CD14-positive monocyte (primary cell): ENCODE data around the gene UBE2M. TPM values are rescaled to one million over a fixed set of nuclear protein-coding genes. Genes with fewer than 3 reads are reported as not detected.

ENCODE experiments used
- DNase-seq, 3 donors: peaks; one replicate each; pipeline ENCODE4 v3.0.0-alpha.2; 2011 to 2022
- H2AFZ ChIP-seq: 2 replicates; pipeline ENCODE4 v1.6.0; 2012; ENCODE audit warnings: mild to moderate bottlenecking, low read depth, low read length, inconsistent platforms; ENCODE audit not compliant: insufficient read depth, poor library complexity, severe bottlenecking
- H3K27ac ChIP-seq, 2 donors: 1 replicate in 1 of 2; 2 replicates in 1 of 2; pipeline ENCODE4 v1.5.1; 2012 to 2013; ENCODE audit warnings: low read length in 2 of 2, control low read depth in 1 of 2, inconsistent platforms in 1 of 2, low read depth in 1 of 2, mild to moderate bottlenecking in 1 of 2
- H3K27me3 ChIP-seq, 2 donors: one replicate each; pipeline versions ENCODE4 v1.6.0 to v1.6.1; 2011 to 2013; ENCODE audit warnings: low read length in 2 of 2; ENCODE audit not compliant: control insufficient read depth in 2 of 2, insufficient read depth in 2 of 2
- H3K36me3 ChIP-seq, 2 donors: replicated peaks in 1 of 2; 1 replicate in 1 of 2; 2 replicates in 1 of 2; pipeline versions ENCODE4 v1.5.1 to v1.6.1; 2012 to 2013; ENCODE audit warnings: low read length in 2 of 2, control low read depth in 1 of 2, inconsistent platforms in 1 of 2, mild to moderate bottlenecking in 1 of 2; ENCODE audit not compliant: insufficient read depth in 2 of 2, control insufficient read depth in 1 of 2
- H3K4me1 ChIP-seq, 2 donors: 1 replicate in 1 of 2; 2 replicates in 1 of 2; pipeline versions ENCODE4 v1.5.1 to v1.6.1; 2012 to 2013; ENCODE audit warnings: low read length in 2 of 2, control low read depth in 1 of 2, inconsistent platforms in 1 of 2, mild to moderate bottlenecking in 1 of 2, moderate library complexity in 1 of 2; ENCODE audit not compliant: insufficient read depth in 2 of 2, control insufficient read depth in 1 of 2
- H3K4me2 ChIP-seq: replicated peaks from 2 replicates; pipeline ENCODE3; 2012; ENCODE audit warnings: low read length, moderate library complexity, mild to moderate bottlenecking; ENCODE audit not compliant: poor library complexity, severe bottlenecking; ENCODE audit errors: extremely low read depth
- H3K4me3 ChIP-seq, 3 experiments: fragments of 200-600 bp in 1 of 3; sonication (generic) in 1 of 3; replicated peaks in 1 of 3; 1 replicate in 2 of 3; 2 replicates in 1 of 3; pipeline ENCODE4 v1.5.1; 2011 to 2013; ENCODE audit warnings: low read length in 3 of 3, mild to moderate bottlenecking in 3 of 3, control low read depth in 2 of 3, low read depth in 2 of 3, inconsistent platforms in 1 of 3, moderate library complexity in 1 of 3
- H3K79me2 ChIP-seq: 2 replicates; pipeline ENCODE4 v1.6.0; 2012; ENCODE audit warnings: mild to moderate bottlenecking, control low read depth, inconsistent platforms, low read length, moderate library complexity; ENCODE audit not compliant: insufficient read depth
- H3K9ac ChIP-seq: 2 replicates; pipeline ENCODE4 v1.6.0; 2017; ENCODE audit warnings: low read length, mild to moderate bottlenecking; ENCODE audit not compliant: insufficient read depth, poor library complexity, severe bottlenecking
- H3K9me3 ChIP-seq, 2 donors: replicated peaks in 1 of 2; 1 replicate in 1 of 2; 2 replicates in 1 of 2; pipeline versions ENCODE4 v1.5.1 to v1.6.1; 2012 to 2013; ENCODE audit warnings: low read length in 2 of 2, control low read depth in 1 of 2; ENCODE audit not compliant: control insufficient read depth in 1 of 2, insufficient read depth in 1 of 2
- H4K20me1 ChIP-seq: 2 replicates; pipeline ENCODE4 v1.6.0; 2012; ENCODE audit warnings: mild to moderate bottlenecking, low read length, control low read depth, moderate library complexity; ENCODE audit not compliant: insufficient read depth
- H3K27ac Mint-ChIP-seq, 7 donors: one replicate each; pipeline ENCODE4 v1.8.0; 2020; ENCODE audit warnings: mild to moderate bottlenecking in 7 of 7, mixed read lengths in 7 of 7, moderate library complexity in 6 of 7, inconsistent platforms in 2 of 7
- H3K27me3 Mint-ChIP-seq, 3 donors: one replicate each; pipeline ENCODE4 v1.8.0; 2021 to 2022; ENCODE audit warnings: low read depth in 3 of 3, mild to moderate bottlenecking in 3 of 3, mixed read lengths in 3 of 3, moderate library complexity in 3 of 3, inconsistent platforms in 1 of 3
- H3K36me3 Mint-ChIP-seq, 2 donors: one replicate each; pipeline ENCODE4 v1.8.0; 2020; ENCODE audit warnings: mixed read lengths in 2 of 2, inconsistent platforms in 1 of 2, mild to moderate bottlenecking in 1 of 2
- H3K4me1 Mint-ChIP-seq: one replicate; pipeline ENCODE4 v1.8.0; 2020; ENCODE audit warnings: mild to moderate bottlenecking, mixed read lengths
- H3K4me3 Mint-ChIP-seq, 2 donors: one replicate each; pipeline ENCODE4 v1.8.0; 2020; ENCODE audit warnings: mild to moderate bottlenecking in 2 of 2, mixed read lengths in 2 of 2, moderate library complexity in 1 of 2
- H3K9me3 Mint-ChIP-seq, 7 donors: one replicate each; pipeline ENCODE4 v1.8.0; 2020 to 2022; ENCODE audit warnings: mixed read lengths in 7 of 7, mild to moderate bottlenecking in 6 of 7, moderate library complexity in 6 of 7, inconsistent platforms in 2 of 7
- CTCF ChIP-seq: fragments of 200-600 bp; IDR thresholded peaks from one replicate; pipeline ENCODE4 v1.8.0; 2022; ENCODE audit warnings: antibody characterized with exemption, mild to moderate bottlenecking
- WGBS: methylation state at CpG from one replicate; pipeline ENCODE4 v1.1.5; 2013; ENCODE audit warnings: missing lambda C conversion rate; ENCODE audit not compliant: insufficient coverage; 5-methylcytosine and 5-hydroxymethylcytosine counted together
- intact Hi-C, 2 donors: fragments of 100-400 bp; cut with micrococcal nuclease; formaldehyde crosslinking; loops; one replicate each; pipeline versions ENCODE4 v1.15.0 to v1.15.1; 2023
- polyA plus RNA-seq, 3 donors: library from polyadenylated mRNA; depleted of rRNA in 1 of 3; unstranded in 2 of 3; stranded (reverse) in 1 of 3; fragments of 300-500 nt in 2 of 3; fragments of >200 nt in 1 of 3; fragmentation: Illumina TruSeq in 2 of 3; gene quantifications; 1 replicate in 2 of 3; 2 replicates in 1 of 3; pipeline ENCODE4 v1.2.3, GENCODE V29; 2012 to 2021

Gene UBE2M
- polyA plus RNA-seq, 3 donors, result 7.8 to 84.6 (median 14.3) TPM

GRCh38 chr19:58521651-58522050 is 36.8 kb downstream of the UBE2M start:
- no peak overlapping the region for H3K9ac ChIP-seq

GRCh38 chr19:58520257-58520599 is 38.2 kb downstream of the UBE2M start:
- peaks cover 38% of the 10 kb centered on the region for H3K79me2 ChIP-seq
- H3K36me3 Mint-ChIP-seq, result peaks cover 18 to 25% of the 10 kb centered on the region in 2 donors
- intact Hi-C loops, result no loop called here
- peak overlapping the region; percentile 96 for H3K4me2 ChIP-seq
- peaks cover 0 to 3% (median 0%) of the 10 kb centered on the region in 7 donors for H3K9me3 Mint-ChIP-seq
- H3K4me3 ChIP-seq, result peak overlapping the region; percentile 57 to 90 (median 86)
- H3K27ac Mint-ChIP-seq, result peak overlapping the region; percentile 95 to 99 (median 98)
- peak overlapping the region; percentile 94 for H3K9ac ChIP-seq
- H3K27me3 Mint-ChIP-seq, result peaks cover 0 to 2% (median 1%) of the 10 kb centered on the region in 3 donors
- H3K27me3 ChIP-seq, result no peaks in the 10 kb centered on the region
- H3K4me1 ChIP-seq, result peaks cover 27 to 28% of the 10 kb centered on the region in 2 donors
- DNase-seq, result no peak
- peak overlapping the region; percentile 92 to 93 for H3K4me3 Mint-ChIP-seq
- peak overlapping the region; percentile 90 to 93 for H3K27ac ChIP-seq
- TF ChIP-seq CTCF, result no peak
- H4K20me1 ChIP-seq, result peaks cover 34% of the 10 kb centered on the region
- H3K36me3 ChIP-seq, result peaks cover 17 to 20% of the 10 kb centered on the region in 2 donors
- no CpG with 5 or more reads among the region's 7 CpGs for WGBS
- no peaks in the 10 kb centered on the region for H3K9me3 ChIP-seq
- peak overlapping the region; percentile 96 for H2AFZ ChIP-seq
- H3K4me1 Mint-ChIP-seq, result peaks cover 32% of the 10 kb centered on the region

More at GRCh38 chr19:58521651-58522050, 36.8 kb downstream of the UBE2M start:
- Histone ChIP-seq H4K20me1 (peaks cover 19% of the 10 kb centered on the region), H3K4me3 (no peak overlapping the region), H2AFZ (no peak overlapping the region), H3K36me3 (peaks cover 7 to 10% of the 10 kb centered on the region in 2 donors), H3K4me1 (peaks cover 27 to 28% of the 10 kb centered on the region in 2 donors), H3K9me3 (no peaks in the 10 kb centered on the region), H3K27ac (no peak overlapping the region), H3K27me3 (no peaks in the 10 kb centered on the region), H3K4me2 (no peak overlapping the region), H3K79me2 (peaks cover 25% of the 10 kb centered on the region)
- DNase-seq, result no peak
- no peak for TF ChIP-seq CTCF
- Mint-ChIP-seq H3K9me3 (peaks cover 0 to 3% (median 0%) of the 10 kb centered on the region in 7 donors), H3K27me3 (peaks cover 0 to 2% (median 1%) of the 10 kb centered on the region in 3 donors), H3K27ac (no peak overlapping the region), H3K4me1 (peaks cover 29% of the 10 kb centered on the region), H3K36me3 (peaks cover 6 to 11% of the 10 kb centered on the region in 2 donors), H3K4me3 (no peak overlapping the region)
- no CpG with 5 or more reads among the region's 4 CpGs for WGBS
- intact Hi-C loops, result no loop called here
